HepG2 (cell line): Measurements from ENCODE around the gene BARHL2. TPM values are rescaled to one million over a fixed set of nuclear protein-coding genes. Genes with fewer than 3 reads are reported as not detected.

Source experiments
- ELF1 ChIP-seq: sonication (generic); formaldehyde crosslinking; IDR thresholded peaks from 2 replicates; pipeline ENCODE4 v1.4.0; 2020; ENCODE audit warnings: missing genetic modification reagents
- ERF ChIP-seq: IDR thresholded peaks from 2 replicates; pipeline ENCODE4 v1.6.1; 2018; ENCODE audit warnings: missing biosample characterization, missing genetic modification reagents
- HDAC1 ChIP-seq: sonication (generic); formaldehyde crosslinking; IDR thresholded peaks from 2 replicates; pipeline ENCODE4 v1.5.1; 2020; ENCODE audit warnings: mild to moderate bottlenecking, missing genetic modification reagents
- KLF6 ChIP-seq: IDR thresholded peaks from 2 replicates; pipeline ENCODE4 v1.8.0; 2016; ENCODE audit warnings: missing biosample characterization, missing genetic modification reagents
- NFKB2 ChIP-seq: sonication (generic); formaldehyde crosslinking; IDR thresholded peaks from 2 replicates; pipeline ENCODE4 v1.4.0; 2020; ENCODE audit warnings: missing genetic modification reagents, borderline replicate concordance
- PHF20 ChIP-seq: sonication (generic); formaldehyde crosslinking; IDR thresholded peaks from 2 replicates; pipeline ENCODE4 v1.5.0; 2020; ENCODE audit warnings: mild to moderate bottlenecking, missing genetic modification reagents
- SIX4 ChIP-seq: sonication (generic); formaldehyde crosslinking; IDR thresholded peaks from 2 replicates; pipeline ENCODE4 v1.4.0; 2020; ENCODE audit warnings: missing genetic modification reagents
- SP4 ChIP-seq: sonication (generic); formaldehyde crosslinking; IDR thresholded peaks from 2 replicates; pipeline ENCODE4 v1.8.1; 2023; ENCODE audit warnings: mild to moderate bottlenecking, missing genetic modification reagents
- ZBTB7B ChIP-seq: sonication (generic); formaldehyde crosslinking; IDR thresholded peaks from 2 replicates; pipeline ENCODE4 v1.4.0; 2020; ENCODE audit warnings: missing genetic modification reagents
- ZNF224 ChIP-seq: sonication (generic); formaldehyde crosslinking; IDR thresholded peaks from 2 replicates; pipeline ENCODE4 v1.5.0; 2020; ENCODE audit warnings: mild to moderate bottlenecking, missing genetic modification reagents
- polyA plus RNA-seq, 8 experiments: library from polyadenylated mRNA; depleted of rRNA in 3 of 8; stranded (reverse) in 7 of 8; unstranded in 1 of 8; fragments of >200 nt; fragmentation: Illumina TruSeq in 4 of 8; extraction: Trizol in 4 of 8; gene quantifications; 2 replicates each; pipeline versions ENCODE4 v1.2.1 to v1.2.3, GENCODE V29; 2011 to 2016; ENCODE audit warnings: low read depth in 4 of 8, missing spikeins in 1 of 8, mixed read lengths in 1 of 8; ENCODE audit not compliant: insufficient read depth in 1 of 8
- total RNA-seq, 5 experiments: library from RNA; depleted of rRNA; stranded (reverse); fragments of >200 nt; fragmentation: Illumina TruSeq; extraction: Trizol; gene quantifications; 2 replicates each; pipeline ENCODE4 v1.2.3, GENCODE V29; 2016; ENCODE audit warnings: low read depth in 1 of 5
- TF ChIP-seq, protein P1 (sequence below): sonication (generic); formaldehyde crosslinking; IDR thresholded peaks from 2 replicates; pipeline ENCODE4 v1.8.0; 2022; ENCODE audit warnings: missing genetic modification reagents, mild to moderate bottlenecking, borderline replicate concordance
- TF ChIP-seq, protein P2 (sequence below): fragments of 450-650 bp; IDR thresholded peaks from 2 replicates; pipeline ENCODE4 v1.6.1; 2017; ENCODE audit warnings: mild to moderate bottlenecking
- TF ChIP-seq, protein P3 (sequence below), 2 experiments: fragments of 450-650 bp in 1 of 2; sonication (generic) in 1 of 2; formaldehyde crosslinking in 1 of 2; IDR thresholded peaks; 2 replicates each; pipeline versions ENCODE4 v1.6.1 to v1.8.0; 2016 to 2022; ENCODE audit warnings: antibody characterized with exemption in 1 of 2, mild to moderate bottlenecking in 1 of 2, missing genetic modification reagents in 1 of 2
- TF ChIP-seq, protein P4 (sequence below): sonication (generic); formaldehyde crosslinking; IDR thresholded peaks from 2 replicates; pipeline ENCODE4 v1.4.0; 2020; ENCODE audit warnings: missing genetic modification reagents

The BARHL2 gene
- total and polyA plus RNA-seq, 2 of the 13 experiments (the other 11 are each of a cell fraction or from before 2014, with no cell fraction given) = not detected

DNA sequence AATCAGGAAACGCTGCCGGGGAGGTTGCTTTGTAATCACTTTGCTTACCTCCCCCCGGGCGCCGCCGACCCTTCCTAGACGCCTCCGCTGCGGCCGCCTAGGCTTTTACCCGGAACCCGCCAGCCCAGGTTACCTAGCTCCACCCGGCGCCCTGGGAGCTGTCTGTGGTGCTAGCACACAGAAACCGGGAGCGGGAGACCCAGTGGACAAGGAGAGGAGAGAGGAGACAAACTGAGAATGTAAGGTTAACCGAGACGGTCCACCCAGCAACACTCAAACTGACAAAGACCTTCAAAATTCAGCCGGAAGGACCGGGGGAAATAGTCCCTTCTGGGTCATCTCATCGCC is 9.8 kb downstream of the BARHL2 start (continued):
- TF ChIP-seq, protein P1, sequence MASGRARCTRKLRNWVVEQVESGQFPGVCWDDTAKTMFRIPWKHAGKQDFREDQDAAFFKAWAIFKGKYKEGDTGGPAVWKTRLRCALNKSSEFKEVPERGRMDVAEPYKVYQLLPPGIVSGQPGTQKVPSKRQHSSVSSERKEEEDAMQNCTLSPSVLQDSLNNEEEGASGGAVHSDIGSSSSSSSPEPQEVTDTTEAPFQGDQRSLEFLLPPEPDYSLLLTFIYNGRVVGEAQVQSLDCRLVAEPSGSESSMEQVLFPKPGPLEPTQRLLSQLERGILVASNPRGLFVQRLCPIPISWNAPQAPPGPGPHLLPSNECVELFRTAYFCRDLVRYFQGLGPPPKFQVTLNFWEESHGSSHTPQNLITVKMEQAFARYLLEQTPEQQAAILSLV (CRISPR knock-in tag) = 0 out of 2 replicates have a peak, but pooled peaks have one; percentile 43
- TF ChIP-seq, protein P2, sequence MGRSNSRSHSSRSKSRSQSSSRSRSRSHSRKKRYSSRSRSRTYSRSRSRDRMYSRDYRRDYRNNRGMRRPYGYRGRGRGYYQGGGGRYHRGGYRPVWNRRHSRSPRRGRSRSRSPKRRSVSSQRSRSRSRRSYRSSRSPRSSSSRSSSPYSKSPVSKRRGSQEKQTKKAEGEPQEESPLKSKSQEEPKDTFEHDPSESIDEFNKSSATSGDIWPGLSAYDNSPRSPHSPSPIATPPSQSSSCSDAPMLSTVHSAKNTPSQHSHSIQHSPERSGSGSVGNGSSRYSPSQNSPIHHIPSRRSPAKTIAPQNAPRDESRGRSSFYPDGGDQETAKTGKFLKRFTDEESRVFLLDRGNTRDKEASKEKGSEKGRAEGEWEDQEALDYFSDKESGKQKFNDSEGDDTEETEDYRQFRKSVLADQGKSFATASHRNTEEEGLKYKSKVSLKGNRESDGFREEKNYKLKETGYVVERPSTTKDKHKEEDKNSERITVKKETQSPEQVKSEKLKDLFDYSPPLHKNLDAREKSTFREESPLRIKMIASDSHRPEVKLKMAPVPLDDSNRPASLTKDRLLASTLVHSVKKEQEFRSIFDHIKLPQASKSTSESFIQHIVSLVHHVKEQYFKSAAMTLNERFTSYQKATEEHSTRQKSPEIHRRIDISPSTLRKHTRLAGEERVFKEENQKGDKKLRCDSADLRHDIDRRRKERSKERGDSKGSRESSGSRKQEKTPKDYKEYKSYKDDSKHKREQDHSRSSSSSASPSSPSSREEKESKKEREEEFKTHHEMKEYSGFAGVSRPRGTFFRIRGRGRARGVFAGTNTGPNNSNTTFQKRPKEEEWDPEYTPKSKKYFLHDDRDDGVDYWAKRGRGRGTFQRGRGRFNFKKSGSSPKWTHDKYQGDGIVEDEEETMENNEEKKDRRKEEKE = no peak
- TF ChIP-seq ZNF224 (CRISPR knock-in tag) = no peak
- TF ChIP-seq PHF20 (CRISPR knock-in tag) = 0 out of 2 replicates have a peak, but pooled peaks have one; percentile 16
- peak; percentile 75; the same call in 1 of the 2 replicates for TF ChIP-seq NFKB2 (CRISPR knock-in tag)
- TF ChIP-seq, protein P3, sequence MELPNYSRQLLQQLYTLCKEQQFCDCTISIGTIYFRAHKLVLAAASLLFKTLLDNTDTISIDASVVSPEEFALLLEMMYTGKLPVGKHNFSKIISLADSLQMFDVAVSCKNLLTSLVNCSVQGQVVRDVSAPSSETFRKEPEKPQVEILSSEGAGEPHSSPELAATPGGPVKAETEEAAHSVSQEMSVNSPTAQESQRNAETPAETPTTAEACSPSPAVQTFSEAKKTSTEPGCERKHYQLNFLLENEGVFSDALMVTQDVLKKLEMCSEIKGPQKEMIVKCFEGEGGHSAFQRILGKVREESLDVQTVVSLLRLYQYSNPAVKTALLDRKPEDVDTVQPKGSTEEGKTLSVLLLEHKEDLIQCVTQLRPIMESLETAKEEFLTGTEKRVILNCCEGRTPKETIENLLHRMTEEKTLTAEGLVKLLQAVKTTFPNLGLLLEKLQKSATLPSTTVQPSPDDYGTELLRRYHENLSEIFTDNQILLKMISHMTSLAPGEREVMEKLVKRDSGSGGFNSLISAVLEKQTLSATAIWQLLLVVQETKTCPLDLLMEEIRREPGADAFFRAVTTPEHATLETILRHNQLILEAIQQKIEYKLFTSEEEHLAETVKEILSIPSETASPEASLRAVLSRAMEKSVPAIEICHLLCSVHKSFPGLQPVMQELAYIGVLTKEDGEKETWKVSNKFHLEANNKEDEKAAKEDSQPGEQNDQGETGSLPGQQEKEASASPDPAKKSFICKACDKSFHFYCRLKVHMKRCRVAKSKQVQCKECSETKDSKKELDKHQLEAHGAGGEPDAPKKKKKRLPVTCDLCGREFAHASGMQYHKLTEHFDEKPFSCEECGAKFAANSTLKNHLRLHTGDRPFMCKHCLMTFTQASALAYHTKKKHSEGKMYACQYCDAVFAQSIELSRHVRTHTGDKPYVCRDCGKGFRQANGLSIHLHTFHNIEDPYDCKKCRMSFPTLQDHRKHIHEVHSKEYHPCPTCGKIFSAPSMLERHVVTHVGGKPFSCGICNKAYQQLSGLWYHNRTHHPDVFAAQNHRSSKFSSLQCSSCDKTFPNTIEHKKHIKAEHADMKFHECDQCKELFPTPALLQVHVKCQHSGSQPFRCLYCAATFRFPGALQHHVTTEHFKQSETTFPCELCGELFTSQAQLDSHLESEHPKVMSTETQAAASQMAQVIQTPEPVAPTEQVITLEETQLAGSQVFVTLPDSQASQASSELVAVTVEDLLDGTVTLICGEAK (IDR thresholded peaks at IDR 0.05) = no peak
- TF ChIP-seq, protein P3 (CRISPR knock-in tag; IDR thresholded peaks at IDR 0.05) = 0 out of 2 replicates have a peak, but pooled peaks have one; percentile 23
- peak; percentile 40; the same call in 1 of the 2 replicates for TF ChIP-seq KLF6
- TF ChIP-seq, protein P4, sequence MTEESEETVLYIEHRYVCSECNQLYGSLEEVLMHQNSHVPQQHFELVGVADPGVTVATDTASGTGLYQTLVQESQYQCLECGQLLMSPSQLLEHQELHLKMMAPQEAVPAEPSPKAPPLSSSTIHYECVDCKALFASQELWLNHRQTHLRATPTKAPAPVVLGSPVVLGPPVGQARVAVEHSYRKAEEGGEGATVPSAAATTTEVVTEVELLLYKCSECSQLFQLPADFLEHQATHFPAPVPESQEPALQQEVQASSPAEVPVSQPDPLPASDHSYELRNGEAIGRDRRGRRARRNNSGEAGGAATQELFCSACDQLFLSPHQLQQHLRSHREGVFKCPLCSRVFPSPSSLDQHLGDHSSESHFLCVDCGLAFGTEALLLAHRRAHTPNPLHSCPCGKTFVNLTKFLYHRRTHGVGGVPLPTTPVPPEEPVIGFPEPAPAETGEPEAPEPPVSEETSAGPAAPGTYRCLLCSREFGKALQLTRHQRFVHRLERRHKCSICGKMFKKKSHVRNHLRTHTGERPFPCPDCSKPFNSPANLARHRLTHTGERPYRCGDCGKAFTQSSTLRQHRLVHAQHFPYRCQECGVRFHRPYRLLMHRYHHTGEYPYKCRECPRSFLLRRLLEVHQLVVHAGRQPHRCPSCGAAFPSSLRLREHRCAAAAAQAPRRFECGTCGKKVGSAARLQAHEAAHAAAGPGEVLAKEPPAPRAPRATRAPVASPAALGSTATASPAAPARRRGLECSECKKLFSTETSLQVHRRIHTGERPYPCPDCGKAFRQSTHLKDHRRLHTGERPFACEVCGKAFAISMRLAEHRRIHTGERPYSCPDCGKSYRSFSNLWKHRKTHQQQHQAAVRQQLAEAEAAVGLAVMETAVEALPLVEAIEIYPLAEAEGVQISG (CRISPR knock-in tag) = peak; percentile 53
- peak; percentile 42; the same call in 1 of the 2 replicates for TF ChIP-seq ELF1 (CRISPR knock-in tag)
- TF ChIP-seq ERF (CRISPR knock-in tag) = 0 out of 2 replicates have a peak, but pooled peaks have one; percentile 36
- TF ChIP-seq HDAC1 (CRISPR knock-in tag) = peak; percentile 25; the same call in 1 of the 2 replicates
- peak; percentile 33; the same call in 1 of the 2 replicates for TF ChIP-seq ZBTB7B (CRISPR knock-in tag)
- 0 out of 2 replicates have a peak, but pooled peaks have one; percentile 27 for TF ChIP-seq SP4
- no peak for TF ChIP-seq SIX4 (CRISPR knock-in tag)
